Activated CD8-positive, alpha-beta memory T cell treated with anti-CD3 and anti-CD28 coated beads for 4 hours (primary cell): ENCODE results near the gene WTAP.
"Not testable (repeated sequence)": the region's sequence is repeated elsewhere in the genome, so short reads cannot be mapped to it uniquely, and the experiment has no call there.

Experiments
- DNase-seq, 2 donors: peaks; one replicate each; pipeline ENCODE4 v3.0.0-alpha.2; 2020; ENCODE audit warnings: low read depth in 2 of 2

WTAP gene

GRCh38 chr6:159726918-159727716 is at the start of gene WTAP:
Gene WTAP, plus strand, starts transcription at chr6:159727506. Its CDS starts 8,760 bp downstream, at chr6:159736266.
- DNase-seq, result peak; percentile 92 to 97

DNA sequence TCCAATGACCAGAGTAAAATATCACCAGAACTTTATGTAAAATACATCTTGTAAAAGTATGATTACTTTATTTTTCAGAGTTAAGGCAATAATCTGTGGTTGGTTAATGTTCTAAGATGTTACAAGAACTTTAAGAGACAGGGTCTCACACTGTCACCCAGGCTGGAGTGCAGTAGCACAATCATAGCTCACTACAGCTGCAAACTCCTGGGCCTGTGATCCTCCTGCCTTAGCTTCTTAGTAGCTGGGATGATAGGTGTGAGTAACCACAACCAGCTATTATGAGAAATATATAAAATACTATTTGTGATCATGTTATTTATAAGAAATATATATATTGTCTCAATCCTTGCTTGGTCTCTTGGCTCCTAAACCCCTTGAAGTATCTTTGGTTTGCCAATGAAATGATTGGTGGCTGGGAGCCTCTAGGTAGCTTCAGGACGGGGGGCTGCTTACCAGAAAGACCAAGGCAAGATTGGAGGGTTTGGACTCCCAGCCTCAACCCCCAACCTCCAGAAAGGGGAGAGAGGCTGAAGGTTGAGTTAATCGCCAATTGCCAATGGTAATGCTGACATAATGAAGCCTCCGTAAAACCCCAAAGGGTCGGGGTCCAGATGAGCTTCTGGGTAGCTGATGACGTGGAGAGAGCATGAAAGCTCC is 49.7 kb upstream of the WTAP start:
- no peak for DNase-seq

GRCh38 chr6:159678574-159678973 is 48.7 kb upstream of the WTAP start:
- DNase-seq, result no peak

GRCh38 chr6:159679091-159680077 is 47.9 kb upstream of the WTAP start:
- DNase-seq, result no peak

DNA sequence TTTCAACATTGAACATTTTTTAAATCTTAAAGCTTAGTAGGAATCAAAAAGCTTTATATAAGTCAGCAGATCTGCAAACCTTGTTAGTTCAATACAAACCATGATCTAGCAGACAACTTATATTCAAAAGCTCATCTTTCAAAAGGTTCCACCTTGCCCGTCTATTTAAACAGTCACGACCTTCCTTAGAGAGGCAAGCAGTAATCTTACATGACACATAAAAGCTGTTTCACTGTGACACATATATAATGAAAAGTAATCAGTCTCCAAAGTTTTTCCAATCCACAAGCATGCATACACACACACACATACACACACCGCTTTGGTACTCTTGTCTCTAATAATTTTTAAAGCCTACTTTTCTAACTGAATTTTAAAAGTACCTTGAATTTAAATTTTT is 47.2 kb upstream of the WTAP start:
- no peak for DNase-seq

DNA sequence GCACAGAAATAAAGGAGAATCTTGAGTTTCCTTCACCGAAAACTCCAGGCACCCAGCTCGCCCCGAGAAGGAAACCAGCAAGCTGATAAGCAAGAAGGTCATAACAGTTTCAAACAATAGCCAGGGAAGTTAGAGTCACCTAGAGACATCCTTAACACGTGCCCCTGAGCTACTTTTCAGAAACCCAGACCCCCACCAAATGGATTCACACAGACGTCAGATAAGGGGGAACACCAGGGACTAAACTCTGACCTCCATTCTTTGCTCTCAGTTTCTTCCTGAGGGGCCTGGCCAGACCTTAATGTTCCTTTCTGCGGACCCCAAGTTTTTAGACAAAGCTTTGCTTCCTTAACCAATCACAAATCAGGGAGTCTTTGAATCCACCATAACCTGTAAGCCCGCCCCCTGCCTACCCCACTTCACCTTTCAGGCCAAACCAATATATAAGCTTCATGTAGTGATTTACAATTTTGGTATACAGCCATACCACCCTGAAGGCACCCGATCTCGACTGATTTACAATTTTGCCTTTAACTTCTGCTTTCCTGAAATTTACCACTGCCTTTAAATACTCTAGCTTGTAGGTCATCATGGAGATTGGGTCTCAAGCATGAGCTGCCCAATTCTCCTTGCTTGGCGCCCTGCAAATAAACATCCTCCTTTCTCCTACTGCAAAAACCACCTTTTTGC is 46.0 kb upstream of the WTAP start:
- DNase-seq, result no peak

GRCh38 chr6:159682295-159682694 is 45.0 kb upstream of the WTAP start:
- DNase-seq, result no peak

DNA sequence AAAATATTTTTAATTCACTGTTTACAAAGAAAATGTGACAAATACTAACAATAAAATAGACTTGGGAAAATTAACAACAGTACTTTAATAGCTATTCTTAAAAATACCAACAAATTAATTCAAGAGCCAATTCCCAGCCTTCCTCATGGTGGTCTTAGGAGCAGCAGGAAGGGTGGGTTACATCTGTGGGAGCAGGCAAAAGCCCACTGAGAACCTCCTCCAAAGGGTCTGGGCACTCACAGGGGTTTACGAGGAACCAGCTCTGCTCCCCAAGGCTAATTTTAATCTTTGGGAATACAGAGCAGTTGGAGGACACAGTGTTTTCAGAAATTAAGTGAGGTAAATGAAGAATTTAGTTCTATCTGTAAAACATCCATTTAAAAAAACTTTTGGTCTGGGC is 44.5 kb upstream of the WTAP start:
- DNase-seq, result no peak

- no peak for DNase-seq
These were observed 43.3 kb upstream of the WTAP start for GRCh38 chr6:159684013-159684304.

- DNase-seq, result no peak
These were observed 41.3 kb upstream of the WTAP start for GRCh38 chr6:159686040-159686439.

- DNase-seq, result no peak
These were observed 40.6 kb upstream of the WTAP start for GRCh38 chr6:159686703-159687102.

DNA sequence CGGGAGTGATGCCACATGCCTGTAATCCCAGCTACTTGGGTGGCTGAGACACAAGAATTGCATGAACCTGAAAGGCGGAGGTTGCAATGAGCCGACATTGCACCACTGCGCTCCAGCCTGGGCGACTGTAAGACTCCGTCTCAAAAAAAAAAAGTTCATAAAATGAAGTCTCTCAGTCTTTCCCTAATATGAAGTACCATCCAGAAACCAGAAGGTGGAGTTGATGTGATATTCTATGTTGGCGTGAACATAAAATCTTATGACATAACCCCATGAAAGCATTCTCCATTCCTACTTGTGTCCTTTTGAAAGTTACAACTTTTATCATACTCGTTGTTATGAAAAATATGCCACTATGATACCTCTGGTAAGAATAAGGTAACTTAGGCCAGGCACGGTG is 40.0 kb upstream of the WTAP start:
- no peak for DNase-seq

GRCh38 chr6:159688266-159688905 is 38.9 kb upstream of the WTAP start:
- no peak for DNase-seq

- no peak for DNase-seq
These were observed 38.3 kb upstream of the WTAP start for GRCh38 chr6:159689001-159689400.

DNA sequence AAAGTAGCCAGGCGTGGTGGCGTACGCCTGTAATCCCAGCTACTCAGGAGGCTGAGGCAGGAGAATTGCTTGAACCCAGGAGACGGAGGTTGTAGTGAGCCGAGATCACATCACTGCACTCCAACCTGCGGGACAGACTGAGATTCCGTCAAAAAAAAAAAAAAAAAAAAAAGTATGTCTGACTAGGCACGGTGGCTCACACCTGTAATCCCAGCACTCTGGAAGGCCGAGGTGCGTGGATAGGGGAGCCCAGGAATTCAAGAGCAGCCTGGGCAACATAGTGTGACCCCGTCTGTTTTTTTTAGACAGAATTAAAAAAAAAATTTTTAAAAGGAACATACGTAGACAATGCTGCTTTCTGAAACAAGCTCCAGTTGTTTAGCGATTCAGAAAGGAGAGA is 37.2 kb upstream of the WTAP start:
- not testable (repeated sequence) for DNase-seq

DNA sequence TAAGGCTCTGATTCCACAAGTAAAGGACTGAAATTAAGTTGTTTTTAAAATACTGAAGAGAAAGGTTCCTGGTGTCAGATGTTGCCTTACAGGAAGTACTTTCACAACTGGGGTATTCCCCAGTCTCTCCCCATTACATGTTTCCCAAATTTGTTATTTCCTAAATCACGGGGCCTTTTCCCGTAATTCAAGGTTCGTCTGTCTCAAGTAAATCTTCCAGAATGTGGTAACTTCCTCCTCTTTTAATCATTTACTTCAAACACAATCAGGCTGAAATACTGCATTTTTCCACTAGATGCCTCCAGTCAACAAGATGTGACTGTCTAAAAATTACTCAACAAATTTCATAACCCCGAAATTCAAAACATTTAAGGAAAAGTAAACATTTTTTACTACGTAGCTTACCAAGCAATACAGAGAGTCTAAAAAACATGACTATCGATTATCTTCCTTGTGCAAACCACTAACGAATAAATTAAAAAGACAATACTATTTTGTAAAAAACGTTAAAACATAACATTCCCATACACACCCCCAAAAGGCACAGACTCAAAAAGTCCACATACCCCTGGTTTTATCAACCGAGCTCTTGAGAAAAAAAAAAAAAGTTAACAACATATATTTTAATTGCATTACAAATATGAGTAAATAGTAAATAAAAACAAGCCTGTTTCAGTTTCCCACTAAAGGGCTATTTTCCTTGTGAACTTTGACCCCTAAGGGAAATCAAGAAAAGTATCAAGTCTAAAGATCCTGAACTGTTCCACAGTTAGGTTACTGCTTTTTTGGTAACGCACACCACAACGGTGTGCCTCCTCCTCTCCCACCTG is 36.0 kb upstream of the WTAP start:
- no peak for DNase-seq

DNA sequence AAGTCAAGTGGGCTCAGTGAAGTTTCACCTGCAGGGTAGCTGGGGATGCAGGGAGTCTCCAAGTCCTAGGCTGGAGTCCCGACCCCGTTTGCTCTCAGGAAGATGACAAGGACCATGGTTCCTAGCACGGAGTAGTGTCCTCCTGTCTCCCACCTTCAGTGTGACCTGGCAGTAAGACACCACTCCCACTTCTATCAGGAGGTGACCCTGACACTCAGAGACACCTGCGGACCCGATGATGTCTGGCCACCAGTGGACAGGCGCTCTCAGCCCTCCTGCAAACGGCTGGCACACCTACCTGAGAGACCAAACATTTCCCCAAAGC is 35.4 kb upstream of the WTAP start:
- DNase-seq, result no peak

GRCh38 chr6:159692303-159693127 is 34.8 kb upstream of the WTAP start:
- peak; percentile 13 to 35 for DNase-seq

DNA sequence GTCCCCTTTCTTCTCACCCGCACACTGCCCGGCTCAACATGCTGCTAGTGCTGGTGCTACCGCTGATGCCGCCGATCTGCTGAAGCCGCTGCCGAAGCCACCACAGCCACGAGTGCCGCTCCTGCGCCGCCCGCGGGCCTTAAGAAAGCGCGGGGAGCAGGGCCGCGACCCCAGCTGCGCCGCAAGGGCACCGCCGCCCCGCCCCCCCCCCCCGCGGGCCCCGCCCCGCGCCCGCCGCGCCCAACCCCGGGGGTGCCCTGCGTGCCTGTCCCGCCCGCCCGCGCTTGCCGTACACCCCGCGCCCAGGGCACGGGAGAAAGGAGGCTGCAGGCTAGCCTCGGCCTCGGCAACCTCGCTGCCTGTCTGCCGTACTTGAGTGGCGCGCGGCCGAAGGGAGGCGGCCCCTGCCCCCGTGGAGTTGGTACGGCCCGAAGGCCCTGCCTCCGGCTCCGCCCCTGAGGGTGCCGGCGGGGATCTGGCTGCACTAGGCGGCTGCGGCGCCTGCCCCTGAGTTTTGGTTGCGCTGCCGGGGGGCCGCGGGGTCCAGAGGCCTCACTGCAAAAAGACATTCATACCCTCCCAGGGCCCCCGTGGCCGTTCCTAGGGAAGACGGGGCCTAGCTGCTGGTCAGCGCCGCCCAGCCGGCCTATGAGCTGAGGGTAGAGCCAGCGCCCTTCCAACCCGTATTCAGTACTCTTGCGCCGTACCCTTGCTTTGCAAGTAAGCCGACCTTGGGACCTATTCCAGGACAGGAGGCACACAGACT is 34.0 kb upstream of the WTAP start, which contains the start of gene SOD2:
SOD2 (minus strand) TSS at position 114 of the 766 bp plus-strand sequence; CDS start at position 40, 74 bp downstream.
- DNase-seq, result peak; percentile 61 to 62
